SK-N-SH treated with all-trans-retinoic acid at 6 μM for 48 hours (cell line): ENCODE data around the gene SSTR5.

Experiments used
- ARNTL ChIP-seq: fragments of 450-650 bp; formaldehyde crosslinking; IDR thresholded peaks from 2 replicates; pipeline ENCODE4 v1.5.0; 2020; ENCODE audit warnings: low read depth, mild to moderate bottlenecking, moderate library complexity, borderline replicate concordance
- BACH2 ChIP-seq: fragments of 250-450 bp; sonication (Bioruptor Pico); IDR thresholded peaks from 2 replicates; pipeline ENCODE4 v1.9.0; 2021; ENCODE audit warnings: mild to moderate bottlenecking, borderline replicate concordance
- CSDC2 ChIP-seq: fragments of 250-450 bp; sonication (Bioruptor Pico); IDR thresholded peaks from 2 replicates; pipeline ENCODE4 v1.5.0; 2020; ENCODE audit warnings: mild to moderate bottlenecking, moderate library complexity
- PATZ1 ChIP-seq: fragments of 250-450 bp; sonication (Bioruptor Pico); IDR thresholded peaks from 2 replicates; pipeline ENCODE4 v1.8.0; 2020; ENCODE audit warnings: mild to moderate bottlenecking, moderate library complexity, borderline replicate concordance
- POU6F1 ChIP-seq: fragments of 250-450 bp; sonication (Bioruptor Pico); IDR thresholded peaks from 2 replicates; pipeline ENCODE4 v1.8.0; 2021; ENCODE audit warnings: low read depth, mild to moderate bottlenecking, moderate library complexity, borderline replicate concordance
- PPARA ChIP-seq: fragments of 250-450 bp; sonication (Bioruptor Pico); IDR thresholded peaks from 2 replicates; pipeline ENCODE4 v1.5.0; 2020; ENCODE audit warnings: mild to moderate bottlenecking, borderline replicate concordance
- RARB ChIP-seq: fragments of 250-450 bp; sonication (Bioruptor Pico); IDR thresholded peaks from 2 replicates; pipeline ENCODE4 v1.8.0; 2021; ENCODE audit warnings: mild to moderate bottlenecking, moderate library complexity
- SNAI2 ChIP-seq: fragments of 250-450 bp; sonication (Bioruptor Pico); IDR thresholded peaks from 2 replicates; pipeline ENCODE4 v1.5.0; 2020; ENCODE audit warnings: mild to moderate bottlenecking, moderate library complexity
- TOX ChIP-seq: fragments of 250-450 bp; sonication (Bioruptor Pico); IDR thresholded peaks from 2 replicates; pipeline ENCODE4 v1.8.0; 2021; ENCODE audit warnings: mild to moderate bottlenecking, moderate library complexity, borderline replicate concordance
- ZC3H10 ChIP-seq: fragments of 250-450 bp; sonication (Bioruptor Pico); IDR thresholded peaks from 2 replicates; pipeline ENCODE4 v1.5.1; 2021; ENCODE audit warnings: mild to moderate bottlenecking, moderate library complexity
- ZFP3 ChIP-seq: fragments of 250-450 bp; sonication (Bioruptor Pico); IDR thresholded peaks from 2 replicates; pipeline ENCODE4 v1.5.0; 2020; ENCODE audit warnings: mild to moderate bottlenecking, moderate library complexity
- ZFP30 ChIP-seq: fragments of 450-650 bp; formaldehyde crosslinking; IDR thresholded peaks from 2 replicates; pipeline ENCODE4 v1.5.0; 2022; ENCODE audit warnings: mild to moderate bottlenecking, moderate library complexity
- ZNF565 ChIP-seq: fragments of 450-650 bp; formaldehyde crosslinking; conservative IDR thresholded peaks from 2 replicates; pipeline ENCODE4 v1.5.0; 2020; ENCODE audit warnings: low read depth, mild to moderate bottlenecking, moderate library complexity
- ZNF70 ChIP-seq: fragments of 450-650 bp; formaldehyde crosslinking; IDR thresholded peaks from 2 replicates; pipeline ENCODE4 v1.5.0; 2020; ENCODE audit warnings: mild to moderate bottlenecking, moderate library complexity

- TF ChIP-seq RARB (CRISPR knock-in tag) (no peak), ZFP30 (CRISPR knock-in tag) (no peak), SNAI2 (CRISPR knock-in tag) (no peak), PATZ1 (CRISPR knock-in tag) (no peak), ZFP3 (CRISPR knock-in tag) (no peak), PPARA (CRISPR knock-in tag) (no peak), ARNTL (CRISPR knock-in tag) (no peak), ZNF565 (CRISPR knock-in tag) (no peak), CSDC2 (CRISPR knock-in tag) (no peak), POU6F1 (no peak), TOX (CRISPR knock-in tag) (no peak), ZNF70 (no peak), ZC3H10 (CRISPR knock-in tag) (no peak), BACH2 (CRISPR knock-in tag) (no peak)
Measured at GRCh38 chr16:1044460-1045309, 27.9 kb upstream of the SSTR5 start.
